HG02840 (cell line): ENCODE measurements around the gene POMT2.

Experiments
- ATAC-seq: cut with Tn5 transposase; IDR thresholded peaks from one replicate; pipeline ENCODE4 v1.9.1; 2021; ENCODE audit warnings: mild to moderate bottlenecking, moderate library complexity, moderate number of reproducible peaks; ENCODE audit not compliant: unreplicated experiment, low FRiP score

Gene POMT2

DNA sequence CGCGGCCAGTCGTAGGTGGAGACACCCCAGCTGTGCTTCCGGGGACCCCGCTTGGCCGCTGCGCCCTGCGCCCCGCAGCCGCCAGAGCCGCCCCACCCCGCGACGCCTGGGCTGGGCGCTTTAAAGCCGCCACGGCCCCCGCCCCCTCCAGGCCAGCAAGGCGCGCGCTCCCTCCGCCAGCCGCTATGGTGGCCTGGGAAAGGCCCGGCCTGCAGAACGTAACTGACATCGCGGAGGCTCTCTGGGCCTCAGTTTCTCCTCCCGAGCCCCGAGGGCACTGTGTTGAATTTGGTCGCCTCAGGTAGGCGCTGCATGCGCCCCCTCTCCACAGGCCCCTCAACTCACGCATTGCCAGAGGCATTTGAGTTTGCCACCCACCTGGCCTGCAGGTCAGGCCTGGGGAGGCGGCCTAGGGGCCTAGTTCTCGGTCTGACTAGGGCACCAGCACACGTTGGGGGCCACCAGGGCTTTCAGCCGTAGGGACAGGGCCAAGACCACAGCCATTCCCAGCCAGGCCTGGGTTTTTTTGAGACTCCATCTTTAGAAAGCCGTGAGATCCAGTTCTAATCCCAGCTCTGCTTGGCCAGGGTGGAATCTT, 49.5 kb downstream of the POMT2 start, which contains the start of gene NGB:
Gene NGB (minus strand): TSS at position 94 of the 598 bp plus-strand sequence. CDS start 269 bp downstream, outside the sequence.
- ATAC-seq = no peak

GRCh38 chr14:77270361-77271112, 50.1 kb downstream of the POMT2 start:
- no peak for ATAC-seq

DNA sequence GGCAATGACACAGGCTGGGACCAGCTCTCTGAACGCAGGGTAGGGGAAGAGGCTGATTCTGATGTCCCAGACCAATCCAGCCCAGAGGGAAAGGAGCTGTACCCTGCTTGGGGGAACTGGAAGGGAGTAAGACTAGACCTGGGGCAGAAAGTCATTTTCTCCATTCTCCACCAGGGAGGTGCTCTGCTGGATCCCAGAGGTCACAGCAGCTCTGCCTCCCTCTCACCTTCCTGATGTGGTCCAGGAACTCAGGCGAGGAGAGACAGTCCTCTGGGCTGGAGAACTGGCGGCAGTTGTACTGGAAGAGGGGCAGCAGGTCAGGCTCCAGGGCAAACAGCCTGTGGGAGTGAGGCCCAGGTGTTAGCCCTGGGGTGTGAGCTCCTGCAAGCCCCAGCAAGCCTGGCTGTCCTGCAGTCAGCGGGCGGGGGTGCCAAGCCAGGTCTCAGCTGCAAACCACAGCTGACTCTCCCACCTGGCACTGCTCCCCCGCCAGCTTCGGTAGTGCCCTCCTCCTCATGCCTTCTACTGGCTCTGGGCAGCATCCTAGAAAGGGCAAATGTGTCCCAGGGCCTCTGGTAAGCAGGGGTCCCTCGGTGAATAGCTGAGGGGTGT, 51.6 kb downstream of the POMT2 start:
- ATAC-seq = no peak

- ATAC-seq = no peak
Observed at GRCh38 chr14:77267937-77268699, 52.6 kb downstream of the POMT2 start.

GRCh38 chr14:77266336-77266735, 54.3 kb downstream of the POMT2 start:
- no peak for ATAC-seq

DNA sequence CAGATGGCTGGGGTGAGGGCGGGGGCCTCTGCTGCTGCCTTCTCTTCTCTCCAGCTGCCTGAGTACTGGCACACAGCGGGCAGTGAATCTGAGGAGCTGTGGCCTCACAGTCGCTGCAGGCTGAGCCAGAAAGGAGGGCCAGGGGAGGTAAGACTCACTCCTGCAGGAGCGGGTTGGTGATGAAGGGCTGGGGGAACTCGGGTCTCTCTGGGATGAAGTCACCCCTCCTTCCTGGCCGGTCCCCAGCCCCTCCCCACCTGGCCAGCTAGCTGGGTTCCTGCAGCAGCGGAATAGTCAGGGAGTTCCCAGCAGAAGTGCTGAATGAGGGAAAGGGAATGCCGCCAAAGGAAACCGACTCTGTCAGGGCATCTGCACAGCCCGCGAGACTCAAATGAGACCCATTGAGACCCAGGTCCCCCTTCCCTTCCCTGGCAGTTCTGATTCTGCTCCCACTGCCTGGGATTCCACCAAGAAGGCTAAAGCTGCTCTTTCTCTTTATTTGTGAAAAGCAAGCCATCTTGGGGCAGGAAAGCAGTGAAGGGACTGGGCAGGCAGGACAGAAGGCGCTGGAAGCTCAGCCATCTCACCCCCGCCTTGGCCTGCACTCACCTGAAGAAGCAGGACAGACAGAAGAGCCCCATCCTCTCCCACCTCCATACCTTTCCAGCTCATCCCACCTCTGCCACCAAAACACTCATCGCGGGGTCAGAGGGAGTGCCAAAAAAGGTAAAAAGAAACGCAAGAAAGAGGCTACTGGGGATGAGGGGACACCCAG, 54.9 kb downstream of the POMT2 start:
- ATAC-seq = no peak

DNA sequence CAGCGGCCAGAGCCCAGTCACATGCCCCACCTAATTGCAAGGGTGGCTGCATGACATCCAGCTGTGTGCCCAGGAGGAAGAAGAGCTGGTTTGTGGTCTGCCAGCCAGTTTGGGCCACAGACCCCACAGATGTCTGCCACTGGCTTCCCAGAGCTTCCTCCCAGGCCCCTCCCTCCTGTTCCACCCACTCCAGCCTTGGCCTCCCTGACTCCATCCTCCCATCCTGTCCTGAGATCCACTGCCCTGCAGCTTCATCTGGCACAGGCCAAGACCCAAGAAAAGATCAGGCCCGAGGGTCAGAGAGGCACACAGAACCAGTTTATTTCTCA, 55.5 kb downstream of the POMT2 start:
- ATAC-seq = no peak

DNA sequence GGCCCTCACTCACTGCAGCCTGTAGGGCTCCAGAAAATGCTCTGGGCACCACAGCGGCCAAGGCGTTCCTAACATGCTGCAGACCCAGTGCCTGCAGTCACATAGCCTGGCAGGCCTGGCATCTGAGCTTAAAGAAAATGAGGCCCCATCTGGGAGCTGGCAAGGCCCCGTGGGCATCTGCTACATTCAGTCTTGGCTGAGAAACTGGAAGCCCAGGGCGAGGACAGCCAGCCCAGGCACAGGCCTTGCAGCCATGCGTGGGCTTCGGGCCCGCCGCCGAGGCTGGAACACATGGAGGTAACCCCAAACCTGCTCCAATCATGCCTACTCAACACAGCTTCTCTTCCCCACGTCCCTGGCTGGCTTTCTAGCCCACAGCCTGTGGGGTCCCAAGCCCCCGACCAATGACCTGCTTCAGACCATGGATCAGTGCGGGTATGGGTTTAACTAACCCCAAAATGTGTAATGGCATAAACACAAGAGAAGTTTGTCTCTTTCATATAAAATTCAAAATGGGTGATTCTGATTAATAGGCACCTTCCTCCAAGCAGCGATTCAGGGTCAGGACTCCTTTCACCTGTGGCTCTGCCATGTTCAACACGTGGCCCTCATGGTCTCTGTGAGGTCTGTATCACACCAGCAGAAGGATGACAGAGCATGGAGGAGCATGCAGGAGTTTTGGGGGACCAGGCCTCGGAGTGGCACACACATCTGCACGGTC, 56.1 kb downstream of the POMT2 start:
- ATAC-seq = no peak

DNA sequence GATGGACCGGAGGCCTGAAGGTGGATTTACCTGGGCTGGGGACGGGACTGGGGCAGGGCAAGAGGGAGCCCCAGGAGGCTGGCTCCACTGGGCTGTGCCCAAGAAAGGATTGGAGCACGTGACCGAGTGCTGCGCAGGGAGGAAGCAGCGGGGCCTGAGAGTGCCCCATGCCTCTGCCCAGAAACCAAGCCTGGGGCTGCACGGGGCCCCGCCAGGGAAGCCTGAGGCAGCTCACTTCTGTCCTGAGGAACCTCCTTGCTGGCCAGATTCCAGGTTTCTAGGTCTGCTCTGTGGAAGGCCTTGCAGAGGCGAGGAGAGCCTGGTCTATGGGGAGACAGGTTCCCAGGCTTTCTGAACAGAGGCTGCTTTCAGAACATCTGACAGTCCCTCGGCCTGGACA, 60.1 kb downstream of the POMT2 start:
- ATAC-seq = no peak

DNA sequence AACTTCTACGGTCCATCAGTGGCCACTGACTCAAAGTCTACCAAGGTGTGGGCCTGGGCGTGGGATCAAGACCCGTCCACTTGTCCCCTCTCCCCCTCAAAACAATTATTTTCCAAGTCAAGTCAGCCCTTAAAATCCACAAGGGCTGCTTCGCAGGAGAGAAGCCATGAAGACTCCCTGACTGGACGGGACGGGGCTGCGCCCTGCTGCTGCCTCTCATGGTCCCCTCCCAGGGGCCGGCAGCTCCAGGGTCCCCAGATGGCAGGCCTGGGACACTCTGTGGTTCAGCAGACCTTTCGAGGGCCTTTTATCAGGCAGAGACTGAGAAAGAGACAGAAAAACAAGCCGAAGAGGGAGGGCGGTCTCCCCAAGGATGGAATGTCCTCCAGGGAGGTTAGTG, 60.5 kb downstream of the POMT2 start:
- no peak for ATAC-seq

GRCh38 chr14:77259025-77259715, 61.5 kb downstream of the POMT2 start:
- ATAC-seq = no peak

GRCh38 chr14:77258566-77258965, 62.1 kb downstream of the POMT2 start:
- ATAC-seq = no peak

DNA sequence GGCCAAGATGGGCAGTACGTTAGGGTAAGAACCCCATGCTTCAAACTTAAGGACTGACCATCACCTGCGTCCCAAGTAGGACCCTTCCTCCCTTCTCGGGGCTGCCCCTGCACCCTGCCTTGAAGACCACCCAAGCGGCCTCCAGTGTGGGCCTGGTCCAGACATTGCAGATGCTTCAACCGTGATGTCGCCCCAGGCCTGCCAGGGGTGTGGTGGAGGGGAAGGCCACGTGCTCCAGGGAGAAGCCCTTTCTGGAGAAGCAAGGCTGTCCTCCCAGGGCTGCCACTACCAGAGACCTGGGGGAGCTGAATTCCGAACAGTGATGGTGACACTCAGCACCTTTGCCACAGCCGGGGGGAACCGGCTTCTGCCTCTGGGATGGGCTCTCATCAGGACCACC, 63.0 kb downstream of the POMT2 start:
- no peak for ATAC-seq

GRCh38 chr14:77256694-77257093, 64.0 kb downstream of the POMT2 start:
- ATAC-seq = no peak

- ATAC-seq = no peak
Observed at GRCh38 chr14:77253333-77254190, 67.1 kb downstream of the POMT2 start.

DNA sequence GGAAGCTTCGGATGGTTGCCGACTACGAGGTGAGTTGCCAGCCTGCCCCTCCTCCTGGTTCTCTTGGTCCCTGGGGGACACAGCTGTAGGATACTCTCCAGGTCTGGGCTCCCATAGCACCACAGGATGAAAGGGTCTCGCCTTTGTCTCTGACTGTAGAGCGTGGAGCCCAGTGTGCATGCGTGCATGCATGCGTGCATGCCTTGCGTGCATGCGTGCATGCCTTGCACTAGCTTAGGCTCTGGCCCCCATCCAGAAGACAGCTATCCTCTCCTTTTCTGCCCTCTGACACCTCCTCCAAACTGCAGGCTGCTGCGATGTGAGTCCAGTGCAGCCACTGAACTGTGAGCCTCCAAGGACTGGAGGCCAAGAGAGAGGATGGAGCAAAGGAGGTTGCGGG, 68.8 kb downstream of the POMT2 start:
- no peak for ATAC-seq

- ATAC-seq = no peak
Observed at GRCh38 chr14:77250927-77251326, 69.8 kb downstream of the POMT2 start.

- ATAC-seq = no peak
Observed at GRCh38 chr14:77249286-77249685, 71.4 kb downstream of the POMT2 start.
